Neuronal stem cell (in vitro differentiated cells): Measurements from ENCODE around the gene MON1B.
"Not testable (repeated sequence)": the region's sequence is repeated elsewhere in the genome, so short reads cannot be mapped to it uniquely, and the experiment has no call there.

Experiments
- DNase-seq: peaks from one replicate; pipeline ENCODE4 v3.0.0-alpha.2; 2013; ENCODE audit warnings: low spot score
- H2AFZ ChIP-seq: one replicate; pipeline ENCODE4 v1.6.1; 2013; ENCODE audit warnings: mild to moderate bottlenecking, low read length, inconsistent platforms
- H2AK5ac ChIP-seq: 2 replicates; pipeline ENCODE4 v1.6.1; 2013; ENCODE audit warnings: low read depth, mild to moderate bottlenecking, inconsistent platforms, low read length, moderate library complexity, mixed read lengths
- H2BK120ac ChIP-seq: 2 replicates; pipeline ENCODE4 v1.6.1; 2013; ENCODE audit warnings: low read depth, mild to moderate bottlenecking, inconsistent platforms, low read length, moderate library complexity, mixed read lengths
- H2BK12ac ChIP-seq: one replicate; pipeline ENCODE4 v1.6.1; 2013; ENCODE audit warnings: low read length, inconsistent platforms
- H2BK15ac ChIP-seq: 2 replicates; pipeline ENCODE4 v1.6.1; 2013; ENCODE audit warnings: mild to moderate bottlenecking, low read length, inconsistent platforms, mixed read lengths
- H2BK5ac ChIP-seq: one replicate; pipeline ENCODE4 v1.6.1; 2013; ENCODE audit warnings: inconsistent platforms, mild to moderate bottlenecking, low read length, moderate library complexity
- H3K14ac ChIP-seq: one replicate; pipeline ENCODE4 v1.6.1; 2013; ENCODE audit warnings: low read length, inconsistent platforms
- H3K18ac ChIP-seq: 2 replicates; pipeline ENCODE4 v1.6.1; 2013; ENCODE audit warnings: low read length, inconsistent platforms
- H3K23ac ChIP-seq: 2 replicates; pipeline ENCODE4 v1.6.1; 2013; ENCODE audit warnings: low read depth, mild to moderate bottlenecking, mixed read lengths, low read length, inconsistent platforms; ENCODE audit not compliant: poor library complexity
- H3K27ac ChIP-seq: replicated peaks from 3 replicates; pipeline ENCODE4 v1.5.1; 2013; ENCODE audit warnings: low read length, inconsistent platforms
- H3K27me3 ChIP-seq, 3 experiments: 2 replicates each; pipeline ENCODE4 v1.6.1; 2013; ENCODE audit warnings: low read length in 3 of 3, mild to moderate bottlenecking in 2 of 3, inconsistent platforms in 1 of 3, low read depth in 1 of 3, mixed read lengths in 1 of 3, moderate library complexity in 1 of 3; ENCODE audit not compliant: control insufficient read depth in 3 of 3, insufficient read depth in 3 of 3
- H3K36me3 ChIP-seq, 2 donors: replicated peaks in 1 of 2; 2 replicates each; pipeline ENCODE4 v1.6.1; 2013; ENCODE audit warnings: low read length in 2 of 2; ENCODE audit not compliant: control insufficient read depth in 2 of 2, insufficient read depth in 2 of 2
- H3K4ac ChIP-seq: 2 replicates; pipeline ENCODE4 v1.6.1; 2013; ENCODE audit warnings: inconsistent platforms, mild to moderate bottlenecking, low read length, moderate library complexity
- H3K4me1 ChIP-seq, 2 donors: 1 replicate in 1 of 2; 2 replicates in 1 of 2; pipeline ENCODE4 v1.6.1; 2013; ENCODE audit warnings: low read length in 2 of 2, low read depth in 1 of 2; ENCODE audit not compliant: control insufficient read depth in 2 of 2, insufficient read depth in 1 of 2
- H3K4me2 ChIP-seq: one replicate; pipeline ENCODE4 v1.6.1; 2013; ENCODE audit warnings: mild to moderate bottlenecking, low read length, inconsistent platforms; ENCODE audit not compliant: insufficient read depth, poor library complexity, severe bottlenecking
- H3K4me3 ChIP-seq, 2 donors: 2 replicates each; pipeline ENCODE4 v1.5.1; 2013; ENCODE audit warnings: low read length in 2 of 2, mild to moderate bottlenecking in 2 of 2, inconsistent platforms in 1 of 2, moderate library complexity in 1 of 2
- H3K79me1 ChIP-seq: one replicate; pipeline ENCODE4 v1.6.1; 2013; ENCODE audit warnings: low read depth, mild to moderate bottlenecking, inconsistent platforms, low read length, moderate library complexity
- H3K9ac ChIP-seq: one replicate; pipeline ENCODE4 v1.6.1; 2013; ENCODE audit warnings: mild to moderate bottlenecking, low read depth, low read length, inconsistent platforms; ENCODE audit not compliant: poor library complexity
- H3K9me3 ChIP-seq, 2 donors: replicated peaks in 1 of 2; 2 replicates each; pipeline versions ENCODE3 to v1.6.1; 2013; ENCODE audit warnings: low read length in 2 of 2, mild to moderate bottlenecking in 2 of 2, inconsistent platforms in 1 of 2, low read depth in 1 of 2, mixed read lengths in 1 of 2, moderate library complexity in 1 of 2; ENCODE audit not compliant: control insufficient read depth in 2 of 2, insufficient read depth in 1 of 2
- H4K8ac ChIP-seq: one replicate; pipeline ENCODE4 v1.6.1; 2013; ENCODE audit warnings: low read depth, mild to moderate bottlenecking, inconsistent platforms, low read length, moderate library complexity
- H4K91ac ChIP-seq: one replicate; pipeline ENCODE4 v1.6.1; 2013; ENCODE audit warnings: low read length, low read depth, mild to moderate bottlenecking, inconsistent platforms; ENCODE audit not compliant: poor library complexity
- WGBS, 2 donors: extraction: QIAGEN DNeasy Blood & Tissue Kit; methylation state at CpG; one replicate each; pipeline ENCODE4 v1.1.7; 2013; ENCODE audit warnings: missing lambda C conversion rate in 2 of 2, mixed read lengths in 1 of 2; ENCODE audit not compliant: insufficient read length in 2 of 2, insufficient replicate concordance in 1 of 2; ENCODE audit errors: extremely low coverage in 2 of 2; 5-methylcytosine and 5-hydroxymethylcytosine counted together

Gene MON1B

GRCh38 chr16:77172951-77173350 is 18.0 kb upstream of the MON1B start:
- Histone ChIP-seq H3K36me3 (no peaks in the 10 kb centered on the region), H3K9me3 (no peaks in the 10 kb centered on the region), H3K18ac (no peak overlapping the region)

GRCh38 chr16:77183137-77183536 is 7.9 kb upstream of the MON1B start:
- no peaks in the 10 kb centered on the region for H3K9me3 ChIP-seq
- H4K8ac ChIP-seq = no peak overlapping the region
- no peak overlapping the region for H3K9ac ChIP-seq
- no peak overlapping the region for H3K18ac ChIP-seq
- H3K23ac ChIP-seq = no peak overlapping the region
- H2BK15ac ChIP-seq = no peak overlapping the region
- no peaks in the 10 kb centered on the region for H3K27me3 ChIP-seq
- H2AK5ac ChIP-seq = no peak overlapping the region
- no peak overlapping the region for H3K4me3 ChIP-seq
- no peak overlapping the region for H3K27ac ChIP-seq
- H2BK5ac ChIP-seq = no peak overlapping the region
- no CpG with 5 or more reads among the region's 1 CpG for WGBS, 2 donors
- H3K4me1 ChIP-seq = no peaks in the 10 kb centered on the region
- no peak overlapping the region for H3K14ac ChIP-seq
- no peak for DNase-seq
- no peaks in the 10 kb centered on the region for H3K79me1 ChIP-seq
- no peak overlapping the region for H2AFZ ChIP-seq
- H2BK12ac ChIP-seq = no peak overlapping the region
- H3K36me3 ChIP-seq = no peaks in the 10 kb centered on the region
- H3K4ac ChIP-seq = no peak overlapping the region
- H2BK120ac ChIP-seq = no peak overlapping the region
- no peak overlapping the region for H4K91ac ChIP-seq
- H3K4me2 ChIP-seq = no peak overlapping the region

More at GRCh38 chr16:77172951-77173350, 18.0 kb upstream of the MON1B start:
- H4K91ac ChIP-seq = no peak overlapping the region
- no peak overlapping the region for H2AK5ac ChIP-seq
- H3K23ac ChIP-seq = no peak overlapping the region
- H3K27ac ChIP-seq = no peak overlapping the region
- DNase-seq = no peak
- no peak overlapping the region for H3K4ac ChIP-seq
- no peak overlapping the region for H3K4me2 ChIP-seq
- no peak overlapping the region for H2BK120ac ChIP-seq
- no peak overlapping the region for H3K9ac ChIP-seq
- no peak overlapping the region for H4K8ac ChIP-seq
- no peaks in the 10 kb centered on the region for H3K27me3 ChIP-seq
- no peak overlapping the region for H2BK5ac ChIP-seq
- H3K4me1 ChIP-seq = no peaks in the 10 kb centered on the region
- H3K14ac ChIP-seq = no peak overlapping the region
- H2BK12ac ChIP-seq = no peak overlapping the region
- H3K4me3 ChIP-seq = no peak overlapping the region
- no peaks in the 10 kb centered on the region for H3K79me1 ChIP-seq
- no peak overlapping the region for H2BK15ac ChIP-seq
- H2AFZ ChIP-seq = no peak overlapping the region

- not testable (repeated sequence) for H3K23ac ChIP-seq, H3K9ac ChIP-seq, H3K4me1 ChIP-seq, H3K4ac ChIP-seq, H2BK12ac ChIP-seq, H3K18ac ChIP-seq, H4K8ac ChIP-seq, H3K4me3 ChIP-seq, H4K91ac ChIP-seq, H2AK5ac ChIP-seq, DNase-seq, H2BK120ac ChIP-seq, H3K14ac ChIP-seq, H3K36me3 ChIP-seq, H3K9me3 ChIP-seq, H3K27ac ChIP-seq, H2BK15ac ChIP-seq, H3K79me1 ChIP-seq, H3K4me2 ChIP-seq, H2AFZ ChIP-seq, H3K27me3 ChIP-seq, H2BK5ac ChIP-seq
- no CpG with 5 or more reads among the region's 1 CpG for WGBS, 2 donors
Measured at GRCh38 chr16:77186298-77186697, 4.7 kb upstream of the MON1B start.

GRCh38 chr16:77190190-77190477 is 856 bp upstream of the MON1B start:
- H2BK5ac ChIP-seq = no peak overlapping the region
- H2AK5ac ChIP-seq = no peak overlapping the region
- peak overlapping the region; percentile 75 for H2BK15ac ChIP-seq
- H4K91ac ChIP-seq = no peak overlapping the region
- peak overlapping the region; percentile 96 for H3K9ac ChIP-seq
- peak overlapping the region; percentile 87 for H3K23ac ChIP-seq
- peaks cover 8 to 22% of the 10 kb centered on the region in 2 donors for H3K36me3 ChIP-seq
- H3K4ac ChIP-seq = no peak overlapping the region
- peak overlapping the region; percentile 92 to 98 for H3K4me3 ChIP-seq
- H2BK120ac ChIP-seq = no peak overlapping the region
- H3K27ac ChIP-seq = peak overlapping the region; percentile 89
- H3K27me3 ChIP-seq = no peaks in the 10 kb centered on the region
- no peaks in the 10 kb centered on the region for H3K9me3 ChIP-seq
- DNase-seq = no peak
- peak overlapping the region; percentile 94 for H3K14ac ChIP-seq
- no peak overlapping the region for H2BK12ac ChIP-seq
- WGBS, 2 donors = no CpG with 5 or more reads among the region's 19 CpGs
- H3K4me2 ChIP-seq = peak overlapping the region; percentile 56
- peaks cover 0 to 3% of the 10 kb centered on the region in 2 donors for H3K4me1 ChIP-seq
- H2AFZ ChIP-seq = peak overlapping the region; percentile 100
- H3K79me1 ChIP-seq = peaks cover 7% of the 10 kb centered on the region
- no peak overlapping the region for H4K8ac ChIP-seq
- peak overlapping the region; percentile 98 for H3K18ac ChIP-seq
